Neural cell (in vitro differentiated cells): Measurements from ENCODE around the gene FAF2.
"Not testable (repeated sequence)": the region's sequence is repeated elsewhere in the genome, so short reads cannot be mapped to it uniquely, and the experiment has no call there.

Experiments used
- EP300 ChIP-seq: fragments of 450-650 bp; conservative IDR thresholded peaks from 2 replicates; pipeline ENCODE4 v1.6.1; 2014; ENCODE audit warnings: antibody characterized with exemption, mild to moderate bottlenecking, moderate library complexity; ENCODE audit not compliant: poor library complexity, severe bottlenecking
- EZH2 ChIP-seq: fragments of 200-600, 300-800 bp; shearing (Covaris generic), sonication (generic); IDR thresholded peaks from 2 replicates; pipeline ENCODE4 v1.6.1; 2014; ENCODE audit warnings: antibody characterized with exemption, low read length, borderline replicate concordance, mild to moderate bottlenecking; ENCODE audit not compliant: insufficient read depth, poor library complexity, severe bottlenecking
- RAD21 ChIP-seq: fragments of 450-650 bp; conservative IDR thresholded peaks from 2 replicates; pipeline ENCODE4 v1.6.1; 2014; ENCODE audit warnings: antibody characterized with exemption, mild to moderate bottlenecking, moderate library complexity
- TAF1 ChIP-seq: IDR thresholded peaks from 2 replicates; pipeline ENCODE4 v1.6.1; 2012; ENCODE audit warnings: low read depth
- TF ChIP-seq, protein P1 (sequence below): fragments of 450-650 bp; IDR thresholded peaks from 2 replicates; pipeline ENCODE4 v1.5.1; 2014; ENCODE audit warnings: antibody characterized with exemption, mild to moderate bottlenecking, moderate library complexity; ENCODE audit not compliant: poor library complexity, severe bottlenecking

- TF ChIP-seq RAD21, EZH2, EP300, TAF1: not testable (repeated sequence)
- TF ChIP-seq, protein P1, sequence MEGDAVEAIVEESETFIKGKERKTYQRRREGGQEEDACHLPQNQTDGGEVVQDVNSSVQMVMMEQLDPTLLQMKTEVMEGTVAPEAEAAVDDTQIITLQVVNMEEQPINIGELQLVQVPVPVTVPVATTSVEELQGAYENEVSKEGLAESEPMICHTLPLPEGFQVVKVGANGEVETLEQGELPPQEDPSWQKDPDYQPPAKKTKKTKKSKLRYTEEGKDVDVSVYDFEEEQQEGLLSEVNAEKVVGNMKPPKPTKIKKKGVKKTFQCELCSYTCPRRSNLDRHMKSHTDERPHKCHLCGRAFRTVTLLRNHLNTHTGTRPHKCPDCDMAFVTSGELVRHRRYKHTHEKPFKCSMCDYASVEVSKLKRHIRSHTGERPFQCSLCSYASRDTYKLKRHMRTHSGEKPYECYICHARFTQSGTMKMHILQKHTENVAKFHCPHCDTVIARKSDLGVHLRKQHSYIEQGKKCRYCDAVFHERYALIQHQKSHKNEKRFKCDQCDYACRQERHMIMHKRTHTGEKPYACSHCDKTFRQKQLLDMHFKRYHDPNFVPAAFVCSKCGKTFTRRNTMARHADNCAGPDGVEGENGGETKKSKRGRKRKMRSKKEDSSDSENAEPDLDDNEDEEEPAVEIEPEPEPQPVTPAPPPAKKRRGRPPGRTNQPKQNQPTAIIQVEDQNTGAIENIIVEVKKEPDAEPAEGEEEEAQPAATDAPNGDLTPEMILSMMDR: not testable (repeated sequence)
Measured at GRCh38 chr5:176408252-176408573, 40.0 kb upstream of the FAF2 start.
